ENCODE measurements around the gene ATXN7L1. TPM values are rescaled to one million over a fixed set of nuclear protein-coding genes. Genes with fewer than 3 reads are reported as not detected.

Gene ATXN7L1
- total RNA-seq: 1 to 10 TPM; 9.0 to 9.7 TPM
- polyA plus RNA-seq: 18.0 TPM

GRCh38 chr7:105876091-105876963, at the start of gene ATXN7L1:
Gene ATXN7L1, minus strand, starts transcription at chr7:105876599. Its CDS starts 41 bp downstream, at chr7:105876558.
- Mint-ChIP-seq H3K4me1 (peaks cover 44 to 79% (median 79%) of the 10 kb centered on the region in 3 donors), H3K36me3 (peaks cover 0 to 17% (median 7%) of the 10 kb centered on the region in 3 donors), H3K9me3 (no peaks in the 10 kb centered on the region), H3K27me3 (no peaks in the 10 kb centered on the region), H3K27ac (peak within 1 kb of the TSS; percentile 80 to 99 (median 94)), H3K4me3 (peak within 1 kb of the TSS; percentile 96 to 100 (median 98))
- H3K36me3 ChIP-seq (ENCODE audit: insufficient read depth, low read length): no peaks in the 10 kb centered on the region
- peak within 1 kb of the TSS; percentile 73 for H3K27ac ChIP-seq (ENCODE audit: low read depth, low read length)
- no peaks in the 10 kb centered on the region for H3K9me3 ChIP-seq (ENCODE audit: low read length)
- H3K4me1 ChIP-seq (ENCODE audit: insufficient read depth, low read length): peaks cover 46% of the 10 kb centered on the region
- ChIA-PET CTCF (interaction anchor here (0.7 to 3.6 kb wide), 18 partner anchors 9 to 219 kb away, joined by 3 to 30 read pairs (median 6); no protein-coding TSS in a partner anchor), POLR2A (interaction anchor here (0.6 to 1.2 kb wide), 3 partner anchors 68 to 251 kb away, joined by 3 read pairs; no protein-coding TSS in a partner anchor)
- no peaks in the 10 kb centered on the region for H3K27me3 ChIP-seq (ENCODE audit: insufficient read depth, low read length, poor library complexity, severe bottlenecking)
- peak; percentile 84 to 90 (median 87) for DNase-seq
- H3K4me3 ChIP-seq (ENCODE audit: low read length): peak within 1 kb of the TSS; percentile 91

- Mint-ChIP-seq H3K36me3 (peaks cover 4 to 26% (median 6%) of the 10 kb centered on the region in 3 donors), H3K27ac (peak overlapping the region in 1 of 8 donors; percentile 58), H3K9me3 (peaks cover 0 to 7% (median 0%) of the 10 kb centered on the region in 5 donors), H3K27me3 (peaks cover 0 to 2% of the 10 kb centered on the region in 2 donors), H3K4me3 (no peak overlapping the region), H3K4me1 (peaks cover 22 to 33% (median 32%) of the 10 kb centered on the region in 3 donors)
- Histone ChIP-seq H3K4me1 (ENCODE audit: insufficient read depth, low read length) (peaks cover 19% of the 10 kb centered on the region), H3K36me3 (ENCODE audit: insufficient read depth, low read length) (no peaks in the 10 kb centered on the region), H3K4me3 (ENCODE audit: low read length) (no peak overlapping the region), H3K27me3 (ENCODE audit: insufficient read depth, low read length, poor library complexity, severe bottlenecking) (no peaks in the 10 kb centered on the region), H3K27ac (ENCODE audit: low read depth, low read length) (no peak overlapping the region), H3K9me3 (ENCODE audit: low read length) (no peaks in the 10 kb centered on the region)
- CTCF ChIA-PET: no interaction called here
- DNase-seq: no peak
- POLR2A ChIA-PET: interaction anchor here (0.5 kb wide), 1 partner anchor 154 kb away, joined by 3 read pairs; no protein-coding TSS in a partner anchor
These were observed 49.7 kb upstream of the ATXN7L1 start for GRCh38 chr7:105926131-105926530.

GRCh38 chr7:105924945-105925344, 48.5 kb upstream of the ATXN7L1 start:
- peaks cover 22 to 33% (median 32%) of the 10 kb centered on the region in 3 donors for H3K4me1 Mint-ChIP-seq
- peaks cover 19% of the 10 kb centered on the region for H3K4me1 ChIP-seq (ENCODE audit: insufficient read depth, low read length)
- peak overlapping the region; percentile 38 to 90 (median 75) for H3K27ac Mint-ChIP-seq
- H3K4me3 ChIP-seq (ENCODE audit: low read length): no peak overlapping the region
- H3K9me3 Mint-ChIP-seq: peaks cover 0 to 7% (median 0%) of the 10 kb centered on the region in 5 donors
- POLR2A ChIA-PET: interaction anchor here (1.4 kb wide), 1 partner anchor 28 kb away, joined by 3 read pairs; no protein-coding TSS in a partner anchor
- H3K36me3 ChIP-seq (ENCODE audit: insufficient read depth, low read length): no peaks in the 10 kb centered on the region
- no peaks in the 10 kb centered on the region for H3K27me3 ChIP-seq (ENCODE audit: insufficient read depth, low read length, poor library complexity, severe bottlenecking)
- CTCF ChIA-PET: interaction anchor here (1.1 to 1.4 kb wide), 3 partner anchors 9 to 164 kb away, joined by 3 to 4 read pairs (median 3); no protein-coding TSS in a partner anchor
- peak in 2 of 5 donors; percentile 41 to 76 for DNase-seq
- peaks cover 4 to 26% (median 4%) of the 10 kb centered on the region in 3 donors for H3K36me3 Mint-ChIP-seq
- no peaks in the 10 kb centered on the region for H3K9me3 ChIP-seq (ENCODE audit: low read length)
- no peak overlapping the region for H3K27ac ChIP-seq (ENCODE audit: low read depth, low read length)
- H3K27me3 Mint-ChIP-seq: peaks cover 0 to 2% of the 10 kb centered on the region in 2 donors
- H3K4me3 Mint-ChIP-seq: peak overlapping the region in 4 of 7 donors; percentile 3 to 24 (median 10)

- CTCF ChIA-PET: no interaction called here
- no peaks in the 10 kb centered on the region for H3K9me3 ChIP-seq (ENCODE audit: low read length)
- H3K27me3 ChIP-seq (ENCODE audit: insufficient read depth, low read length, poor library complexity, severe bottlenecking): no peaks in the 10 kb centered on the region
- no peak overlapping the region for H3K27ac Mint-ChIP-seq
- H3K27ac ChIP-seq (ENCODE audit: low read depth, low read length): no peak overlapping the region
- no peak overlapping the region for H3K4me3 ChIP-seq (ENCODE audit: low read length)
- H3K36me3 ChIP-seq (ENCODE audit: insufficient read depth, low read length): no peaks in the 10 kb centered on the region
- peaks cover 19 to 29% (median 25%) of the 10 kb centered on the region in 3 donors for H3K4me1 Mint-ChIP-seq
- peaks cover 10 to 42% (median 12%) of the 10 kb centered on the region in 3 donors for H3K36me3 Mint-ChIP-seq
- POLR2A ChIA-PET: no interaction called here
- H3K27me3 Mint-ChIP-seq: no peaks in the 10 kb centered on the region
- DNase-seq: no peak
- H3K9me3 Mint-ChIP-seq: peaks cover 0 to 7% (median 0%) of the 10 kb centered on the region in 5 donors
- peaks cover 13% of the 10 kb centered on the region for H3K4me1 ChIP-seq (ENCODE audit: insufficient read depth, low read length)
- H3K4me3 Mint-ChIP-seq: no peak overlapping the region
These were observed 44.4 kb upstream of the ATXN7L1 start for GRCh38 chr7:105920766-105921165.

- H3K4me3 ChIP-seq (ENCODE audit: low read length): no peak overlapping the region
- peaks cover 10 to 23% (median 13%) of the 10 kb centered on the region in 3 donors for H3K36me3 Mint-ChIP-seq
- H3K4me3 Mint-ChIP-seq: no peak overlapping the region
- ChIA-PET POLR2A (no interaction called here), CTCF (no interaction called here)
- H3K27ac ChIP-seq (ENCODE audit: low read depth, low read length): no peak overlapping the region
- no peaks in the 10 kb centered on the region for H3K4me1 Mint-ChIP-seq
- H3K36me3 ChIP-seq (ENCODE audit: insufficient read depth, low read length): no peaks in the 10 kb centered on the region
- no peaks in the 10 kb centered on the region for H3K4me1 ChIP-seq (ENCODE audit: insufficient read depth, low read length)
- H3K27ac Mint-ChIP-seq: no peak overlapping the region
- H3K9me3 Mint-ChIP-seq: no peaks in the 10 kb centered on the region
- no peaks in the 10 kb centered on the region for H3K27me3 ChIP-seq (ENCODE audit: insufficient read depth, low read length, poor library complexity, severe bottlenecking)
- no peaks in the 10 kb centered on the region for H3K27me3 Mint-ChIP-seq
- no peaks in the 10 kb centered on the region for H3K9me3 ChIP-seq (ENCODE audit: low read length)
- DNase-seq: no peak
These were observed 41.3 kb upstream of the ATXN7L1 start for GRCh38 chr7:105917659-105918058.

- Mint-ChIP-seq H3K4me1 (no peaks in the 10 kb centered on the region), H3K27me3 (no peaks in the 10 kb centered on the region), H3K9me3 (no peaks in the 10 kb centered on the region), H3K27ac (no peak overlapping the region), H3K36me3 (peaks cover 16 to 29% (median 20%) of the 10 kb centered on the region in 3 donors), H3K4me3 (no peak overlapping the region)
- Histone ChIP-seq H3K4me3 (ENCODE audit: low read length) (no peak overlapping the region), H3K27ac (ENCODE audit: low read depth, low read length) (no peak overlapping the region), H3K36me3 (ENCODE audit: insufficient read depth, low read length) (no peaks in the 10 kb centered on the region), H3K27me3 (ENCODE audit: insufficient read depth, low read length, poor library complexity, severe bottlenecking) (no peaks in the 10 kb centered on the region), H3K4me1 (ENCODE audit: insufficient read depth, low read length) (no peaks in the 10 kb centered on the region), H3K9me3 (ENCODE audit: low read length) (no peaks in the 10 kb centered on the region)
- ChIA-PET CTCF (no interaction called here), POLR2A (no interaction called here)
- DNase-seq: no peak
These were observed 40.2 kb upstream of the ATXN7L1 start for GRCh38 chr7:105916603-105917002.

GRCh38 chr7:105913947-105914346, 37.5 kb upstream of the ATXN7L1 start:
- Mint-ChIP-seq H3K27ac (no peak overlapping the region), H3K4me1 (peaks cover 0 to 5% (median 0%) of the 10 kb centered on the region in 3 donors), H3K27me3 (no peaks in the 10 kb centered on the region), H3K36me3 (peaks cover 23 to 36% (median 29%) of the 10 kb centered on the region in 3 donors), H3K4me3 (no peak overlapping the region), H3K9me3 (peaks cover 0 to 4% (median 2%) of the 10 kb centered on the region in 5 donors)
- Histone ChIP-seq H3K27me3 (ENCODE audit: insufficient read depth, low read length, poor library complexity, severe bottlenecking) (no peaks in the 10 kb centered on the region), H3K4me3 (ENCODE audit: low read length) (no peak overlapping the region), H3K9me3 (ENCODE audit: low read length) (no peaks in the 10 kb centered on the region), H3K4me1 (ENCODE audit: insufficient read depth, low read length) (no peaks in the 10 kb centered on the region), H3K27ac (ENCODE audit: low read depth, low read length) (no peak overlapping the region), H3K36me3 (ENCODE audit: insufficient read depth, low read length) (no peaks in the 10 kb centered on the region)
- POLR2A ChIA-PET: no interaction called here
- CTCF ChIA-PET: no interaction called here
- no peak for DNase-seq
